GM19043 (cell line): ENCODE measurements around the gene EIPR1.

Experiments used
- ATAC-seq: cut with Tn5 transposase; IDR thresholded peaks from one replicate; pipeline ENCODE4 v1.9.1; 2021; ENCODE audit warnings: low read depth; ENCODE audit not compliant: unreplicated experiment

The EIPR1 gene

DNA sequence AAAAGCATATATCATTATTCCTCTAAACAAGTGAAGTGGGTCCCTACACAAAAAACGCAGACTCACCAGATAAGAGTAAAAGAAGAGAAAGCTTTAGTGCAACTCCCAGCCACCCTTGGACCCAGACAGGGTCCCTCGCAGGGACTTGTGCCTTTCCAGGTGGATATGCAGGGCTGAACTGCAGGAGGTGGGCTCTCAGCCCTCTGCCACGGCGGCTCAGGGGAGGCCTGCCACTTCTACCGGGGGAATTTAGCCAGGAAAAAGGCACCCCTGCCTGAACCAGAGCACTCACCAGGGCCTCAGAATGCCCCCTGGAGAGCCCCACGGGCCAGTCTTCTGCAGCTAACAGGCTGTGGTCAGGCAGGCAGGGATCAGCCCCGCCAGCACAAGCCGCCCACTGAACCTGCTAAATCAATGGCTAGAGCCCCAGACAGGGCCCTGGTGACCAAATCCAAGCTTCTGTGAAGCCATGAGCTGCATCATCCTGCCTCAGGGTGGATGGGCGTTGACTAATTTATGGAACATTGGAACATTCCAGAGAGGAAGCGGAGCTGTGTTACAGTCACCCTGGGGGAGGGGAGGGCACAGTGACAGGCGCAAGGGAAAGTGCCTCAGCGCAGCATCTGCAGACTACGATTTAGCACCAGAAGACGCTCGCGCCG, 209.3 kb downstream of the EIPR1 start:
- ATAC-seq = no peak

DNA sequence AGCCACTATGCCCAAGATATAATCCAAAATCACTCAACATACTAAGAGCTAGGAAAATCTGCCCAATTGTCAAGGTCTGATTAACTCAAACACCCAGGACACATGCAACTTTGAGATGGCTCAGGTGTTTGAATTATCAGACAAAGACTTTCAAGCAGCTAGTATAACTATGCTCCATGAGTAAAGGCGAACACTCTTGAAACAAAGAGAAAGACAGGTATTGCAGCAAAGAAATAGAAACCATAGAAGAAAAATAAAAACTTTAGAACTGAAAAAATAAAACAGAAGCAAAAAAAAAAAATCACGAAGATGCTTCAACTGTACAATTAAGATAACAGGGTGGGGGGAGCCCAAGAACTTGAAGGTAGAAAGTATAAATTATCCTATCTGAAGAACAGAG, 214.2 kb downstream of the EIPR1 start:
- no peak for ATAC-seq

DNA sequence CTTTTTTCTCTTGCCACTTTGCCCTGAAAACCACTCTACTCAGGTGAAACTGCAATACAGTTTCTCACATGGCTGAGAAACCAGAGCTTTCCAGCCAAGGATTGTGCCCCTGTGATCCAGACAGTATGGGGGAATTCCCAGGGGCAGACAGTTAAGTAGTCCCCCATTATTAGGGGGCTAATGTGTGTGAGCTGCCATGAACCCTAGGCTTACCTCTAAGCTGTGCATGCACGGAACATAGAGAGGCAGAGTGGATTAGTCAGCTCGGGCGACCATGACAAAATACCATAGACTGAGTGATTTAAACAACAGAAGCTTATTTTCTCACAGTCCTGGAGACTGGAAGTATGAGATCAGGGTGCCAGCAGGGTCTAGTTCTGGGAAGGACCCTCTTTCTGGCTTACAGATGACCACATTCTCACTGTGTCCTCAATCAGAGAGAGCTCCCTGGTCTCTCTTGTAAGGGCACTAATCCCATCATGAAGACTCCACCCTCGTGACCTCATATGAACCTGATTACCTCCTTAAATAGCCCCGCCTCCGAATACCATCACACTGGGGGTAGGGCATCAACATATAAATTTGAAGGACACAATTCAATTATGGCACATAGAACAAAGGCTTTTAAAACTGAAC, 215.1 kb downstream of the EIPR1 start:
- ATAC-seq = no peak

DNA sequence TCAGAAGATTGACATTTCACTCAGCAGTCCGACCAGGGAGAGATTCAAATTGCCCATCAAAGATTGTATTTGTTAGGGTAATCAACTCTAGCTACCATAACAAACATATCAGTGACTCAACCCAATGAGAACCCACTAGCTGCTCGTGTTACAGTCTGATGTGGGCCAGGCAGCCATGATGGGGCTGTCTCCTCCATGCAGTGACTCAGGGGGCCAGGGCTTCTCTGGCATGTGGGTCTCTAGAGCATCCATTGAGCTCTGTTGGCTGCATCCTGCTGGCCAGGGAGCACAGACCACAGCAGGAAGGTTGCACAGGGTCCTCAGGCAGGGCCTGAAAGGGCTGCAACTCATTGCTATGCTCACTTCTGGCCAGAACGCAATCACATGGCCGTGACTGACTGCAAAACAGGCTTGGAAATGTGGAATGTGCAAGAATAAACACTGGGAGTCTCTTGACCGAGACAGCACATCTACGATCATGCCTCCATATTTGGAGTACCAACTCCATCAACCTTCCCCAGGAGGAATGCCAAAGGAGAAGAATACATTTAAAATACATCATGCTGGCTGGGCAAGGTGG, 216.8 kb downstream of the EIPR1 start:
- no peak for ATAC-seq

DNA sequence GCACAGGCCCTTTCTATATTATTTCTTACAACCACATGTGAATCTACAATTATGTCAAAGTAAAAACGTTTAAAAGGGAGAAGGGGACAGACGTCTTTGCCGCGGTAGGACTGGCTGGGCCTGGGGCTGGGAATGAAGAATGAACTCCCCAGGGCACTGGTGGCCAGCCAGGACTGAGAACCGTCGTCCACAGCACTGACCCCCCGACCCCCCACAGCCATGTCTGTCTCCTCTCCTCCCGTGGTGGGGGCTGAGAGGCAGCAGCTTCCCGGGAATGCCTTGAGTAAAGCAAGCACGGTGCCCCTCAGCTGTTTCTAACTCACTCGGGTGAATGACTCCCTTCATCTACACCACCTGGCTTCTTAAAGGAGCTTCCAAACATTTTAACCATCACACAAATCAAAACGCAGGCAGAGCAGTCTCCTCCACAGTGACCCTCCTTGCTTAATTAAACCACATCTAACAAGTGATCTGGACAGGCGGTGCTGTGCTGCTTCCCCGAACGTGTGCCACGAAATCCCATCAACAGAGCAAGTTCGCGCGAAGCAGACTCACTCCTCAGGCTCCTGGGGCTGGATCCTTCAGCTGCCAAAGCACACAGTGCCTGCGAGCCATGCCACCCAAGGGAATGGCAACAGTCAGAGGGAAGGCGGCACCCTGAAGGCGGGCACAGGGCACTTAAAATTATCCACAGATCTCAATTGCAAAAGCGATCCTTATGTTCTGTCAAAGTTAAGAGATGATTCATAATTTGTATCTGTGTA, 217.7 kb downstream of the EIPR1 start:
- ATAC-seq = no peak

DNA sequence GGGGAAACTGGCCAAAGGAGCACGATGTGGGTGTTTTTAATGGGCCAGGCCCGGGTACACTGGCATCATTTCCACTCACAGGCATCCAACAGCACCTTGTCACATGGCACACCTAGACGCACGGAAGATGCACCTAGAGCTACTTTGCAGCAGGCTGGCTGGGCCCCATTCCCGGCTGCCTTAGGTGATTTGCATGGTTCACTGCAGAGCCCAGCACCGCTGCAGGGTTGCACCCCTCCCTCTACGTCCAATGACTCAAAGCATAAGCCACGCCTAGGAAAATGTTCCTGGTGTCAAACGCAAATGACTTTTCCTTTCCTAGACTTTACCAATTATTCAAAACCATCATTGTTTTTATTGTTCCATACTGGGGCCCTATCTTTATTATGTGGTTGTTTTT, 222.9 kb downstream of the EIPR1 start:
- ATAC-seq = no peak

DNA sequence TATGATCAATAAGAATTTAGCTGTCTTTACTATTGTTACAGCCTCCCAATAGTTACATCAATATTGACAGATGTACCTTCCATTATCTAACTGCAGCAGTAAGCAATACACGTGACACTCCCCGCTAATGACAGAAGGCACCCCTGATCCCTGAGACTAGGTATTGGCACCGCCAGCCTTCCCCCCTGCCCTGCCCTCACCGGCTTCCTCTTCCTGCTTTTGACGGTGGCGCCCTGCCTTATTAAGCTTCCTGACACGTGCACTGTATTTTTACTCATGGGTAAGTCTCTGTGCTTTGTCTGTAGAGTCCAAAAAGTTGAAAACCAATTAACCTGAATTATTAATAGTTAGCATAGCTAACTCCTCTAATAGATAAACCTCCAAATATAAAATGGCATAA, 223.5 kb downstream of the EIPR1 start:
- no peak for ATAC-seq

DNA sequence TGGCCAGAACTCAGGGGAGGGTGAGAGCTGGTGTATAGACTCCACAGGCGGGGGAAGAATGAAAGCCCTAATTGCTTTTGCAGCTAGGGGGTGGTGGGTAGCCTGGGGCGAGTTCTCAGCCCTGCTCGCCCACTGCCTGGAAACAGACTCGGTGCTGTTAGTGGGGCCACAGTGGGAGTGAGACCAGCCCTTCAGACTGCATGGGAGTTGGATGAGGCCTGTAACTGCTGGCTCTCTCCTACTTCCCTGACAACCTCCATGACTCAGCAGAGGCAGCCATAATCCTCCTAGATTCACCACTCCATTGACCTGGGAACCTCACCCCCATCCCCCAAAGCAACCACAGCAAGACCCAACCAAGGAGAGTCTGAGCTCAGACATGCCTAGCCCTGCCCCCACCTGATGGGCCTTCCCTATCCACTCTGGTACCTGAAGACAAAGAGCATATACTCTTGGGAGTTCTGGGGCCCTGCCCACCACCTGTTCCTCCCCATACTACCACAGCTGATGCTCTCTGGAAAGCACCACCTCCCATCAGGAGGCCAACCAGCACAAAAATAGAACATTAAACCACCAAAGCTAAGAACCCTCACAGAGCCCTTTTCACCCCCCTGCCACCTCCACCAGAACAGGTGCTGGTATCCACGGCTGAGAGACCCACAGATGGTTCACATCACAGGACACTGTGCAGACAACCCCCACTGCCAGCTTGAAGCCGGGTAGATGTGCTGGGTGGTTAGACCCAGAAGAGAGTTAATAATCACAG, 226.3 kb downstream of the EIPR1 start:
- no peak for ATAC-seq

DNA sequence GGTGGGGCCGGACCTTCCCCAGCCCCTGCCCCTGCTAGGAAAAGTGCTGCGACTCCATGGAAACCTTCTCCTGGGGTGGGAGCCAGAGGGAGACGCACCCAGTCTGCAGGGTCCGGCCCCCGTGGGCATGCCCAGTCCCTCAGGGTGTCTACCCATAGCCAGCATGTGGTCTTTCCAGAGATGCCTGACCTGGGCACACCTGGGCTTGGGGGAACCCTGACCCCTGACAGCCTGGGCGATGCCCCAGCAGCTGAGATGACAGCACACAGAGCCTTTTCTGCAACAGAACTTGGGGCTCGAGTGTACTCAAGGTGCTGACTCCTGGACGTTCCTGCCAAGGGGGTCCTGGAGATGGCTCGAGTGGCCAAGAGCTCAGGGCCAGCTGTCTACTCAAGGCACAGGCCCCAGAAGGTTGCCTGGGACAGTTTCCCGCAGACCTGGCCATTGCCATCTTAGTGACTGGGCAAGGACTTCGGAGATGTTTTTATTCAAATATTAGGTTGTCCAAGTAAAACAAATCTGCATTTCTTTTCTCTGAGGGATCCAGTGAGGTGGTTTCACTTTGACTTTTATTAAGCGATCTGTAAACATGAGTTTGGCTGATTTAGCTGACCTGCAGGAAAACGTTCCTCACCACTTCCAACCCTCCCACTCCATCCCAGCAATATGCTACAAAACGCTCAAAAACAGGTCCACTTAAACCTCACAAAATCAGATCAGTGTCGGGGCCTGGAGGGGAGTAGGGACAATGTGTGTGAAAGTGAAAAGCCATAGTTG, 228.0 kb downstream of the EIPR1 start:
- no peak for ATAC-seq

DNA sequence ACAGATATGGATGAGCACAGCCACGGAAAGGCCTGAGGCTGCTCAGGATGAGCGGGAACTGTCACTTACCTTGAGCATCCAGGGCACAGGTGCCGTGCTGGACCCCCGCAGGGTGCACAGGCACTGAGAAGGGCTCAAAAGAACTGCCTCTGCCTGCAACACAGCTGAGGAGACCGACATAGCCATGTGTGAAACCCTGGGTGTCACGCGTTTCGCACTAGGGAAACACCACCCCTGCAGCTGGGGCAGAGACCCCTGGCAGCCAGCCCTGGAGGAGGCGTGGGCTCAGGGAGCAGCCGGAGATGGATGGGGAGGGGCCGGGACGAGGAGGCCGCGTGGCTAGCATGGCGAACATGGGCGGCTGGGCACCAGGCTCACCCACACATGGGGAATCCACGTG, 228.9 kb downstream of the EIPR1 start:
- no peak for ATAC-seq

DNA sequence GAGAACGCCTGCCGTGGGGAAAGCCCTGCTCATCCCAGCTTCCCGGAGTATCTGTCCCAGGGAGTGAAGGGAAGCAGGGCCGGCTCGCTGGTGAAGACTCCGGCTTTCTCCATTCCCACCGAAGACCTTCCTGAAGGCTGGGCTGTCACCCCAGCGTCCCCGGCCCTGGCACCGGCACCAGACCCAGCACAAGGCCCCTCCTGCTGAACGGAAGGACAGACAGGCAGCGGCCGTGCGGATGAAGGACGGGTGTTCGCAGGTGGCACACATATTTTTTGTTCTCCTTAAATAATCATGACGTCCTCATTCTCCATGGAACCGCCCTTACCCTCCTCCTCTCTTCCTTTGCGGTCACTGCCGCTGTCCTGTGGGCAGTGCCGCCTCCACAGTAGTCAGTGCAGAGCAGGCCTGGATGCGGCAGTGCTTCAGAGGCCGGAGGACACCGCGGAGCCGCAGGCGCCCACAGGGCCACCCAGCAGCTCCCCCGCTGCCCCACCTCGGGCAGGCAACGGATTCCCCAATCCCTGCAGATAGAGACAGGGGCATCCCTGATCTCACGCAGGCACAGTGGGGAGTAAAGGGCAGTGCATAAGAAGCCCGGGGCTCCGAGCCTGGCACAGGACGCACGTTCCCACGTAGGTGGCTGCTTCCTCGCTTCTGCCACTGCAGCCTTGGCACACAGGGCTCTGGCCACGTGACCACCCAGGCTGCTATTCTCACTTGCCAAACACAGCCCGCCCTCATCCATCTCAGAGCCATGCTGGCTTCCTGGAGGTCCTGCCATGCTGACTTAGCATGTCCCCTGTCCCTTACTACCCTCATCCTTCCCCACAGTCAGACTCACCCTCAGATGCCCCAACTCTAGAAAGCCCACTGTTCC, 229.7 kb downstream of the EIPR1 start:
- ATAC-seq = no peak

DNA sequence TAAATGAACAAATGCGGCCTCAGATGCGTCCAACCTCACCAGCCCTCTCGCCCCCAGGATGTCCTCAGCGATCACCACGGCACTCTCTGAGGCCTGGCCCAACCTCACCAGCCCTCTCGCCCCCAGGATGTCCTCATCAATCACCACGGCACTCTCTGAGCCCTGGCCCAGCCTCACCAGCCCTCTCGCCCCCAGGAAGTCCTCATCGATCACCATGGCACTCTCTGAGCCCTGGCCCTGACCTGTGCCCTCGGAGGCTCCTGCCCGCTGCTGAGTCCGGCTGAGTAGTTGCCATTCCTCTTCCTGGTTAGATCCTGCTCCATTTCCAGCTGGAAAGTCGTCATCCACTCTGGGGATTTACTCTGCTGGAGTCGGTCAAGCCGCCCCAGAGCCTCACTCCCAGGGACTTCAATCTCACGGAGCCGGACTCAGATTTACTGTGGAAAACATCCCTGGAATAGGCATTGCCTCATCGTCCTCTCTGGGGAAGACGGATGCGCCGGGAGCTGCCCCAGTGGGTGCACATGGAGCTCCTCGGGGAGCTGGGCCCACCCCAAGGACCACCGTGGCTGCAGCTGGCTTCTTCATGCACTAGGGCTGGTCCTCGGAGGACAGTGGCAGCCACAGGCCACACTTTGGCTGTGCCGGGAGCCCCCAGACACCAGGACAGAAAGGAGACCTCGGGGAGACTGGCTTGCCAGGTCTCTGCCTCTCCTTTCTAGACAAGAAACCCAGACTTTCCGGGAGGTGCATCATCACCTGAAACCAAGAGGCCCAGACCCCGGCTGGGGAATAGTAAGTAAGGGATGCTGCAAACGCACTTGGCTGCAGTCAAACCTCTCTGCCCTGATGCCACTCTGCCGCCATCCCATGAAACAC, 230.6 kb downstream of the EIPR1 start:
- ATAC-seq = no peak

DNA sequence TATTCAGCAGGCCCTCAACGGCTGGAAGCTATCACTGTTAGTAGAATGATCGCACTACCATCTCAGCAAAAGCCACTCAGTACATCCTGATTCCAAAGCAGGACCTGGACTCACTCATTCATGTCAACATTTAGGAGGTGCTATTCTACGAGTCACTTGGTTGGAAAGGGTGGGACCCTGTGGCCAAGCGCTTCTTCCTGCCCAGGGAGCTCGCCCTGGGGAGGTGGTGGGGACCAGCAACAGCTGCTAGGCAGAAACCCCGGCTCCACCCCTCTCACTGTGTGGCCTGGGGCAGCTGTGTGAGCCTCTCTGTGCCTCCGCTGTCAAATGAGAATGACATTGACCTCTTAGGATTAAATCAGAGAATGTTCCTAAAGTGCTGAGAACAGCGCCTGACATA, 231.4 kb downstream of the EIPR1 start:
- no peak for ATAC-seq

DNA sequence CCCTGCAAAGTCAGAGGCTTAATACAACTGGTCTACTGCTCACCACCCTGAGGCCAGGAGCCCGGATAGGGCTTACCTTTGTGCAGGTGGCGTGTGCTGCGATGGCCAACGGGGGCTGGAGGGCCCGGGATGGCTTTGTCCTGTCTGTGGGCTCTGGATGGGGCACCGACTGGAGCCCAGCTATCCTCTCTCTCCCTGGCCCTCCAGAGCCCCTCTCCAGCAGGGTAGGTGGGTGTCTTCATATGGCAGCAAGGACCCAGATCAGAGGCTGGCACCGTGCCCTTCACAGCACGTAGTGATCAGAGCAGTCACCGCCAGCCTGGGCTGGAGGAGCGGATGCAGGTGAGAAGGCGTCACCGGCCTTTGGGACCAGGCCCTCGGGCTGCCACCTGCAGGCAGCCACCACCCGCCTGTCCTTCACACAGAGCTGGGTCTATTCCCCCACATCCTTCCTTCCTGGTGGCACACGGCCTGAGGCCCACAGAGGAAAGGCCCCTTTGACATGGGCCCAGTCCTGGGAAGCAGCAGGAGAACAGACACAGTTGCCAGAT, 232.1 kb downstream of the EIPR1 start:
- ATAC-seq = no peak

DNA sequence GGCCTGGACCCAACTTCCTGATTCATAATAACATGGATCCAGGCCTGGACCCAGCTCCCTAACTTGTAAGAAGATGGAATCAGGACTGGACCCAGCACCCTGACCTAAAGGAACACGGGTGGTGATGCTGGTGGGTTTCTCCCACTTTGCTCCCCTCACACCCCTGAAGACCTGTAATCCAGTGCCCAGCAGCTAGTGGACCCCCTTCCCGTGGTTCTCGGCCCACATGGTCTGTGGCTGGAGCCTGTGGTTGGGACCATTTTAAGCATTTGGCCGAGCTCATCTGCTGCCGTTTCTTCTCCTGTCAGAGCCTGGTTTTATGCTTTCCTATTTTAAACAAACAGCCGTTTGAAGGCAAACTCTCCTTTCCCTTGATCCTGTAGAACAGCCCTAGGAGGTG, 232.8 kb downstream of the EIPR1 start:
- ATAC-seq = no peak

DNA sequence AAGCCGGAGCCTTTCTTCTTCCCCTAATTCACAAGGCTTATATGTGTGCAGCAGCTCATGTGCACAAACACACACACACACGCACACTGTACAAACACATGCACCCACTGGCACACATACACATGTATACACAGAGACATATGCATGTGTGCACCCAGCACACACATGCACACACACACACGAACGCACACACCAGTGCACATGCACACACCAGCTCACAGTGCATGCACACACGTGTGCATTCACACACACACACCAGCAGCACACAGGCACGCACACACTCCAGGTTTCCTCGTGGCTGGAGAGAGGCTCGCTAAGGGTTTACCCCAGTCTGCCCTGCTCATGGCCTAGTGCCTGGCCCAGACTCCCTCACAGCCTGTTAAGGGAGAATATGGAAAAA, 234.0 kb downstream of the EIPR1 start:
- ATAC-seq = no peak

DNA sequence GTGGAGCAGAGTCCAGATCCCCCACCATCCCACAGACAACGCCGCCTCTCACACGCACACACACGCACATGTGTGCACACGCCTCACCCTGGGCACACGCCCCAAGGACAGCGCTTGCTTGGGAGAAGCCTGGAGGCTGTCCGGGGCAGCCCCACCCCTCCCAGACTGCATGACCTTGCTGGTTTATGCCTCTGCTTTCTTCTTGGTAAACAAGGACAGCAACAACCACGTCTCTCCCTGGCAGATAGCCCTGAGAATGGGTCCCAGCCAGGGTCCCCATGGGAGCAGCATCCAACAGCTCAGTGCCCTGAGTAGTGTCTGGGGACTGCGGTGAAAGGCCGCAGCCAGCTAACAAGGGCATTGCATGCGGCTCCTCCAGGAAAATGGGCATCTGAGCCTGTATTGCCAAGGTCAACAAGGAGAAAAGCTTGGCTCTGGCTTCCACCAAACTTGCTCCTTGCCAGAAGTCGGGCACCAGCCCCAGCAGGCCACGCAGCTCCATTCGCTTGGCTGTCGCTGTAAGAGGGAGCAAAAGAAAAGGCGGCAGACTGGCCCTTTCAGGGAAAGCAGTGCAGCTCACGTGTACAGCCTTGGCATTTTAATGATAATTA, 234.6 kb downstream of the EIPR1 start:
- ATAC-seq = no peak
